SK-N-SH (cell line): Measurements from ENCODE around the gene ABHD17C.

Source experiments
- CTCF ChIP-seq: fragments of 200-600 bp; sonication (generic); IDR thresholded peaks from 2 replicates; pipeline ENCODE4 v1.6.1; 2017; ENCODE audit warnings: antibody characterized with exemption, mild to moderate bottlenecking, moderate library complexity
- EP300 ChIP-seq, 2 experiments: IDR thresholded peaks; 2 replicates each; pipeline versions ENCODE4 v1.4.0 to v1.6.1; 2012; ENCODE audit warnings: borderline replicate concordance in 1 of 2, low read depth in 1 of 2, low read length in 1 of 2
- EZH2phosphoT487 ChIP-seq: fragments of 200-600 bp; sonication (generic); IDR thresholded peaks from 2 replicates; pipeline ENCODE4 v1.6.1; 2017; ENCODE audit warnings: low read depth, mixed run types, mild to moderate bottlenecking, antibody characterized with exemption, moderate library complexity, borderline replicate concordance
- FOSL2 ChIP-seq: IDR thresholded peaks from 2 replicates; pipeline ENCODE4 v1.4.0; 2012; ENCODE audit warnings: low read depth, mild to moderate bottlenecking, moderate library complexity, borderline replicate concordance
- GABPA ChIP-seq: IDR thresholded peaks from 2 replicates; pipeline ENCODE4 v1.4.0; 2012; ENCODE audit warnings: low read depth, mild to moderate bottlenecking
- MAX ChIP-seq: IDR thresholded peaks from 2 replicates; pipeline ENCODE4 v1.4.0; 2012; ENCODE audit warnings: low read depth
- POLR2AphosphoS5 ChIP-seq: IDR thresholded peaks from 2 replicates; pipeline ENCODE4 v1.6.1; 2012; ENCODE audit warnings: low read depth, low read length
- RAD21 ChIP-seq: IDR thresholded peaks from 2 replicates; pipeline ENCODE4 v1.6.1; 2012; ENCODE audit warnings: mild to moderate bottlenecking, low read length
- SMC3 ChIP-seq: IDR thresholded peaks from 2 replicates; pipeline ENCODE4 v1.6.1; 2012; ENCODE audit warnings: low read depth, low read length, improper control_type of control experiment
- USF1 ChIP-seq: IDR thresholded peaks from 2 replicates; pipeline ENCODE4 v1.4.0; 2012; ENCODE audit warnings: low read depth, borderline replicate concordance
- YY1 ChIP-seq: IDR thresholded peaks from 2 replicates; pipeline ENCODE4 v1.4.0; 2012; ENCODE audit warnings: low read depth, mild to moderate bottlenecking
- ZBTB33 ChIP-seq: IDR thresholded peaks from 2 replicates; pipeline ENCODE4 v1.4.0; 2012; ENCODE audit warnings: low read depth, borderline replicate concordance

DNA sequence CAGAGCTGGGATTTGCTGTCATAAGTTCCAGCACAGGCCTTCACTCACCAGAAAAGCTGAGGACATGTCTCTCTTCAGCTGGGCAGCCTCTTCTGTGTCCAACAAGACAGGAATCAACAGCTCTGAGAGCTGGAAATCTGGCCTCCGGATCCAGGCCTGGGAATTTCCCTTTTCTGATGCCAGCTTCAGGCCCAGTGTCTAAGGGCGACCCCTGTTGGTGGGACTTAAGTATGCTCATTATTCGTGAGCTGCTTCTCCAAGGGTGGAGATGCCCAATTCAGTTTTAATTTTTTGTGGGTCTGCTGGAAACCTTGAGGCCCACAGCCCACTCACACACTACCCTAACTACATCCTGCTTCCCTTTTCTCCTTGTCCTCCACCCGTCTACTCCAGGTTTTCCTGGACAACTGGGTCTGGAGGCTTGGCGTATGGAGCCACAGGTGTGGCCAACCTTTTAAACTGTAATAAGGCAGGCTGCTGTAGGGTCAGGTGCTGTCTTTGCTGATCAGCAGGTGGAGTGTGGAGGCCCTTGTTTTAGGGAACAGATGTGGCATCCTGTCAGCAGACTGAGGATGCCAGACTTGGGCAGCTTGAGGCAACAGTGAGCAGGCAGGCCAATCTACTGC lies 81.4 kb downstream of the ABHD17C start:
- TF ChIP-seq CTCF, result peak; percentile 88
- no peak for TF ChIP-seq EP300 (IDR thresholded peaks at IDR 0.05; ENCODE audit: borderline replicate concordance in 1 of 2, low read depth in 1 of 2, low read length in 1 of 2)
- TF ChIP-seq RAD21, result peak; percentile 90
- TF ChIP-seq USF1, result no peak
- TF ChIP-seq FOSL2, result no peak
- TF ChIP-seq EZH2phosphoT487, result no peak
- no peak for TF ChIP-seq POLR2AphosphoS5
- no peak for TF ChIP-seq GABPA
- peak; percentile 87 for TF ChIP-seq SMC3
- TF ChIP-seq MAX, result no peak
- TF ChIP-seq ZBTB33, result no peak
- TF ChIP-seq YY1, result no peak
